Fibroblast of mammary gland (primary cell): ENCODE results near the gene PHLDB1.

Experiments used
- DNase-seq: peaks from one replicate; pipeline ENCODE4 v3.0.0-alpha.2; 2010; ENCODE audit warnings: low read depth
- H3K4me3 ChIP-seq: 2 replicates; pipeline ENCODE4 v1.5.1; 2011; ENCODE audit warnings: low read depth, mild to moderate bottlenecking, low read length, moderate library complexity; ENCODE audit not compliant: control insufficient read depth
- CTCF ChIP-seq: conservative IDR thresholded peaks from 2 replicates; pipeline ENCODE4 v1.5.1; 2011; ENCODE audit warnings: low read depth, low read length, inconsistent platforms; ENCODE audit not compliant: control insufficient read depth, insufficient read depth

Gene PHLDB1

GRCh38 chr11:118635237-118635591, 27.8 kb downstream of the PHLDB1 start:
- no peak overlapping the region for H3K4me3 ChIP-seq
- no peak for DNase-seq
- TF ChIP-seq CTCF = no peak

- DNase-seq = no peak
- TF ChIP-seq CTCF = no peak
- H3K4me3 ChIP-seq = no peak overlapping the region
Observed at GRCh38 chr11:118635642-118636041, 28.2 kb downstream of the PHLDB1 start.

GRCh38 chr11:118636569-118637290, 29.3 kb downstream of the PHLDB1 start:
- peak; percentile 70 for DNase-seq
- H3K4me3 ChIP-seq = no peak overlapping the region
- no peak for TF ChIP-seq CTCF

GRCh38 chr11:118638726-118639125, 31.3 kb downstream of the PHLDB1 start:
- no peak for DNase-seq

GRCh38 chr11:118639899-118640298, 32.5 kb downstream of the PHLDB1 start:
- TF ChIP-seq CTCF = no peak
- DNase-seq = no peak
- no peak overlapping the region for H3K4me3 ChIP-seq

More at GRCh38 chr11:118638726-118639125, 31.3 kb downstream of the PHLDB1 start:
- no peak overlapping the region for H3K4me3 ChIP-seq
- TF ChIP-seq CTCF = no peak

- TF ChIP-seq CTCF = no peak
- H3K4me3 ChIP-seq = no peak overlapping the region
- no peak for DNase-seq
Observed at GRCh38 chr11:118640332-118641154, 33.1 kb downstream of the PHLDB1 start.
